AG04450 (cell line): ENCODE measurements around the gene POLR1A. TPM values are rescaled to one million over a fixed set of nuclear protein-coding genes. Genes with fewer than 3 reads are reported as not detected.

Source experiments
- CTCF ChIA-PET: fragments of 300-600, 350-600 bp; formaldehyde crosslinking; extraction: SDS; loops from one replicate; lab custom pipeline; 2022; ENCODE audit warnings: antibody characterized with exemption, inconsistent platforms; lab: Charles Lee
- POLR2A ChIA-PET: fragments of 350-600 bp; formaldehyde crosslinking; extraction: SDS; loops from one replicate; lab custom pipeline; 2021; ENCODE audit warnings: antibody characterized with exemption, inconsistent platforms; lab: Yijun Ruan, JAX
- DNase-seq: peaks from one replicate; pipeline ENCODE4 v3.0.0-alpha.2; 2011; ENCODE audit warnings: low read depth, low spot score
- H3K27ac ChIP-seq: one replicate; pipeline ENCODE4 v1.5.1; 2012; ENCODE audit warnings: low read depth, low read length, control low read depth
- H3K27me3 ChIP-seq: one replicate; pipeline ENCODE4 v1.6.0; 2012; ENCODE audit warnings: low read length; ENCODE audit not compliant: control insufficient read depth, insufficient read depth
- H3K4me3 ChIP-seq: 2 replicates; pipeline ENCODE4 v1.5.1; 2011; ENCODE audit warnings: mild to moderate bottlenecking, low read depth, low read length, control low read depth
- H3K9me3 ChIP-seq: 2 replicates; pipeline ENCODE4 v1.5.1; 2012; ENCODE audit warnings: low read length; ENCODE audit not compliant: control insufficient read depth, insufficient read depth
- polyA plus RNA-seq: library from polyadenylated mRNA; depleted of rRNA; stranded (reverse); fragments of >200 nt; gene quantifications from 2 replicates; pipeline ENCODE4 v1.2.3, GENCODE V29; 2011
- TF ChIP-seq, protein P1 (sequence below): IDR thresholded peaks from 2 replicates; pipeline ENCODE4 v1.5.1; 2011; ENCODE audit warnings: low read depth, low read length, control low read depth, inconsistent platforms

Gene POLR1A
- polyA plus RNA-seq, 1 experiment = 11.1 TPM

DNA sequence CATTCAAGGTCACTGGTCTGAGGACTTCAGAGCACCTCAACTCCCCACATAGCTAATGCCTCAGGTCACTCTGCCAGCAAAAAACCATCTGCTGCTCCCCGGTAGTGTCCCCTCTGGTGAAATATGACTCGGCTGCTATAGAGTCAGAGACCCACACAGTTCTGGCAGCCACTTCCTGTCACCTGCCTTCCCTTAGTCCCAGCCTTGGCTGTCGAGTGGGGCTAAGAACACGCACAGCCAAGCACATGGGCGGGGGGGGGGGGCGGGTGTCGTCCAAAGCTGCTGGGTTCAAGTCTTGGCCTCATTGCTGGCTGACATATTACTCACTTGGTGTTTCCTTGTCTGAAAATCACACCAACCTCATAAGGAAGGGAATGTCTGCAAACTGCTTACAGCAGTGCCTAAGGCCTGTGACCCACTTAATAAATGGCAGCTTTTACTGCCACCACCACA lies 37.5 kb downstream of the POLR1A start:
- TF ChIP-seq, protein P1, sequence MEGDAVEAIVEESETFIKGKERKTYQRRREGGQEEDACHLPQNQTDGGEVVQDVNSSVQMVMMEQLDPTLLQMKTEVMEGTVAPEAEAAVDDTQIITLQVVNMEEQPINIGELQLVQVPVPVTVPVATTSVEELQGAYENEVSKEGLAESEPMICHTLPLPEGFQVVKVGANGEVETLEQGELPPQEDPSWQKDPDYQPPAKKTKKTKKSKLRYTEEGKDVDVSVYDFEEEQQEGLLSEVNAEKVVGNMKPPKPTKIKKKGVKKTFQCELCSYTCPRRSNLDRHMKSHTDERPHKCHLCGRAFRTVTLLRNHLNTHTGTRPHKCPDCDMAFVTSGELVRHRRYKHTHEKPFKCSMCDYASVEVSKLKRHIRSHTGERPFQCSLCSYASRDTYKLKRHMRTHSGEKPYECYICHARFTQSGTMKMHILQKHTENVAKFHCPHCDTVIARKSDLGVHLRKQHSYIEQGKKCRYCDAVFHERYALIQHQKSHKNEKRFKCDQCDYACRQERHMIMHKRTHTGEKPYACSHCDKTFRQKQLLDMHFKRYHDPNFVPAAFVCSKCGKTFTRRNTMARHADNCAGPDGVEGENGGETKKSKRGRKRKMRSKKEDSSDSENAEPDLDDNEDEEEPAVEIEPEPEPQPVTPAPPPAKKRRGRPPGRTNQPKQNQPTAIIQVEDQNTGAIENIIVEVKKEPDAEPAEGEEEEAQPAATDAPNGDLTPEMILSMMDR = no peak
- Histone ChIP-seq H3K27ac (no peak overlapping the region), H3K27me3 (no peaks in the 10 kb centered on the region), H3K4me3 (no peak overlapping the region), H3K9me3 (no peaks in the 10 kb centered on the region)
- POLR2A ChIA-PET = no interaction called here
- no peak for DNase-seq
- CTCF ChIA-PET = interaction anchor here (1.0 to 4.4 kb wide), 4 partner anchors 11 to 431 kb away, joined by 3 to 19 read pairs (median 12); no protein-coding TSS in a partner anchor

DNA sequence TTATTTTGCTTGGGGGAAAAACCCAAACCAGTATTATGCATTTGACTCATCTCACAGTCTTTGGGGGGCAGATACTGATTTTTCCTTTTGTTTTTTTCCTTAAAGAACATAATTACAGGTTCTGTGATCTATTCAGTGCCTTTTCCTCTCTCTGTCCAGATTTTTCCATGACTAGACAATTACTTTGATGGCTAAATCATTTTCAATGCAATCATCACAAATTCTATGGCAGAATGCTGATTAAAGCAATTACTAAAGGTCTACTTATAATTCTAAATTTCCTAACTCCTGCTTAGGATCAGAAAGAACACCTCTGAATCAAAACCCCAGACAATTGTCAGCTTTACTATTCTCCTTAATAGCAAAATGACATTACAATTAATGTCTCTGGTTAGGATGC lies 38.8 kb downstream of the POLR1A start:
- no peak for DNase-seq
- Histone ChIP-seq H3K27me3 (no peaks in the 10 kb centered on the region), H3K9me3 (no peaks in the 10 kb centered on the region), H3K4me3 (no peak overlapping the region), H3K27ac (no peak overlapping the region)
- ChIA-PET POLR2A (no interaction called here), CTCF (interaction anchor here (1.1 to 4.4 kb wide), 3 partner anchors 12 to 251 kb away, joined by 8 to 19 read pairs (median 15); no protein-coding TSS in a partner anchor)
- TF ChIP-seq, protein P1 = no peak

DNA sequence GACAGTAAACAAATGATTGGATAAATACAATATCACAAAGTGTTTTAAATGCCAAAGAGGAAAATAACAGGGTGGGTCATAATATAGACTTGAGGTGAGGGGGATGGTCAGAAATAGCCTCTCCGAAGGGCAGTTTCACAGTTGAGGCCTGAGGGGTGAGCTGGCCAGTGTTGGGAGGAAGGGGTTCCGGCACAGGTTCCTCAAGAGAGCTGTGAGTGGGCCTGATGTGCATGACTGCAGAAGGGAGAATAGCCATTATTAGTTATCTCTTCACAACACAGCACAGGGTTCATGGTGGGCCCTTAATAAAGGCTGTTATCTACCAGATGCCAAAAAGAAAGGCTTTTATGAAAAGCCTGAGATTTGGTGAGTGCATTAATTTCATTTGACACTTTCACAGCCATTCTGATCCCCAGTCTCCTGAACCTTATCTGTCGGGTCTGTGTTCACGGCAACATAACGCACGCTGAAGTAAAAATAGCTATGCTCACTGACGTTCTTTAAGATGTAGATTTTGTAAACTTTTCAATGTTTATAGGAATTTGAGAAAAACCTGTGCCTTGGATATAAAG lies 39.6 kb downstream of the POLR1A start:
- CTCF ChIA-PET = interaction anchor here (1.0 to 4.4 kb wide), 3 partner anchors 13 to 239 kb away, joined by 7 to 19 read pairs (median 15); no protein-coding TSS in a partner anchor
- Histone ChIP-seq H3K4me3 (no peak overlapping the region), H3K9me3 (no peaks in the 10 kb centered on the region), H3K27ac (no peak overlapping the region), H3K27me3 (no peaks in the 10 kb centered on the region)
- no peak for DNase-seq
- TF ChIP-seq, protein P1 = no peak
- POLR2A ChIA-PET = no interaction called here

DNA sequence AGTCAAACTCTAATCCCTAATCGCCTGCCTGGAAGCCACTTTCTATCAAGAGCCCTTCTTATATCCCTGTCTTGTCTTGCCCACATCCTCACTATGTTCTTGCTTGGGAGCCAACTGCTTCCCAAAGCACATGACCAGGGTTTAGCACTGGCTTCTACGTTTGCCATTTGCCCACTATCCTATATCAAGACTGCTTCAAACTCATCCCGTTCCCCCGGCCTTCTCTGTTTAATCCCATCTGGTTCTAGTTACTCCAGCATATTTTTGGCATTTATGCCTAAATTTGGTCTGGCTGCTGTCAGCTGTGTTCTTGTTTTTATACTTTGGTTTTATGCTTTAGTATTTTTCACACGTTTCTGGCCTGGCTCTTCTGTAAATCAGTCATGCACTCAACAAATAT lies 40.2 kb downstream of the POLR1A start:
- Histone ChIP-seq H3K9me3 (no peaks in the 10 kb centered on the region), H3K4me3 (no peak overlapping the region), H3K27ac (no peak overlapping the region), H3K27me3 (no peaks in the 10 kb centered on the region)
- ChIA-PET CTCF (interaction anchor here (1.0 to 4.4 kb wide), 2 partner anchors 14 to 196 kb away, joined by 7 to 19 read pairs; no protein-coding TSS in a partner anchor), POLR2A (interaction anchor here (0.6 kb wide), 1 partner anchor 9 kb away, joined by 4 read pairs; no protein-coding TSS in a partner anchor)
- no peak for DNase-seq
- TF ChIP-seq, protein P1 = no peak

DNA sequence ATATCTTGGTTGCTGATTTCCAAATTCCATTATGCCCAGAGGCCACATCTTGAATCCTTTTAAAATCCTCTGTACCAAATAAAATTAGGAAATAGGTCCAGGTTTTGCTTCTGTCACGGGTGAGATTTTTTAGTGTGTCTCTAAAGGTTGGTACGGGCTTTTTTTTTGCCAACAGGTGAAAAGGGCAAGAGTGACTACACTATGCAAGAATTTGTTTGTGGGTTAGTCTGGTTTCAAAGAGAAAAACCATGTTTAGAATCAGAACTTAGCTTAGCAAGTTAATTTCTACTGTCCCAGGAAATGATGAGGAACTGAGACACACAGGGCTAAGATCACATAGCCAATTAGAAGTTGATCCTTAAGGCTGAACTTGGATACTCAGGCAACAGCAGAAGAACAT lies 41.7 kb downstream of the POLR1A start:
- H3K27ac ChIP-seq = no peak overlapping the region
- POLR2A ChIA-PET = no interaction called here
- H3K27me3 ChIP-seq = no peaks in the 10 kb centered on the region
- no peak for DNase-seq
- H3K4me3 ChIP-seq = no peak overlapping the region
- no peaks in the 10 kb centered on the region for H3K9me3 ChIP-seq
- TF ChIP-seq, protein P1 = no peak
- CTCF ChIA-PET = interaction anchor here (1.2 to 2.9 kb wide), 2 partner anchors 16 to 237 kb away, joined by 3 to 12 read pairs; no protein-coding TSS in a partner anchor
